GM19467 (cell line): ENCODE results near the gene IGSF22.

Experiments
- ATAC-seq: cut with Tn5 transposase; IDR thresholded peaks from one replicate; pipeline ENCODE4 v1.9.1; 2021; ENCODE audit warnings: mild to moderate bottlenecking, moderate library complexity; ENCODE audit not compliant: unreplicated experiment

The IGSF22 gene

DNA sequence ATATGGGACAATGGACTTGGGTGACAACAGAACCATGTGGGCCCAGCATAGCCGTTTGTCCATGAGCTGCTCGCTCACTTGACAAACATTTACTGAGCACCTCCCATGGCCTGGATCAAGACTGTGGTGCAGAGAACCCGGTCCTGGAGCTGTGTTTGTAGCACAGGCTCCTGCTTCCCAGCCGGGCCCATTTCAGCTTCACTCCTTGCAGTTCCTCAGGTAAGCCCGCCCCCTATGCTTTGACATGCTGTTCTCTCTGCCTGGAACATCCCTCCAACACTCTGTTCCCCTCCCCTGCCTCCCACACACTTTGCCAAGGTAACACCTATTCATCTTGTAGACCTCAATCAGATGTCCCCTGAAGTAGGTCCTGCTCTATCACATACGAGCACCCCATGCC lies 19.3 kb upstream of the IGSF22 start:
- no peak for ATAC-seq

DNA sequence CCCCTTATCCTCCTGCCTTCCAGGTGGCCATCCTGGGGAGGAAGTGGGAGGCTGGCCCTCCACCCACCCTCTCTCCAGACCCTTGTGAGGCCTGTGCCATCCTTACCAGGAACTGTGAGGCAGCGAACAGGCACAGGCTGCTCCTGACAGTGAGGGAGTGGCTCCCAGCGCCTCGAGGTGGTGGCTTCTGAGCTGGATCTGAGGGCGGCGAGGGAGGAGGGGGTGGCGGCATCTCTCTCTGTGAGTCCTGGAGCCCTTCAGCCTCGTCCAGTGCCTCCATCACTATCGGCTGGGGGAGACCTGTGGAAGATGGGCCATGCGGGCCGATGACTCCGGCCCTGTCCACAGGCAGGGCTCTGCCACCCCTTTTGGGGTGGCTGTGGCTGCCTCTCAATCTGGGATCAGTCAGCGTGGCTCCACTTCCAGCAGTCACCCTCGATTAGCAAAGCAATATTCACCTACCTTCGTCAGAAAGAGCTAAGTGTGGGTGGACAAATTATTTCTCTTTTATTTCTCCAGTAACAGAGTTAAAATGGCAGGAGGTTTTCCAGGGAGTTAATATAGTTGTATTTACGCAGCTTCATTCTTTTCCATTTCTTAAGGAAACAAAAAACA lies 18.0 kb upstream of the IGSF22 start:
- no peak for ATAC-seq

DNA sequence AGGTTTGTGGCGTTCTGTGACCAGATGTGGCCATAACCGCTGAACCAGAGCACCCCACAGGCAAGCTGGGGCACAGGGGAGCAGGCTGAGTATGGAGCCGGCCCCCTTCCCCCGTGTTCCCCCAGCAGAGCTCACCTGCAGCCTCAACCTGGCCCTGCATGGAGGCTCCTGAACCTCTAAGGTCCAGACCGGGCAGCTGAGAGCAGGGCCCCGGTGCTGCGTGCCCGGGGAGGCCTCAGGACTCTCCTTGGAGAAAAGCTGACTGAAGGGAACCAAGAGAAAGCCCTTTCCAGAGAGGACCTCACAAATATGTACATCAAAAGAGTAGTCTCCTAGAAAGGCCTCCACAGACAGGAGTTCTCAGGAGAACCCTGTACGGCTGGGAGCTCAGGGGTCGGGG lies 17.4 kb upstream of the IGSF22 start:
- no peak for ATAC-seq

DNA sequence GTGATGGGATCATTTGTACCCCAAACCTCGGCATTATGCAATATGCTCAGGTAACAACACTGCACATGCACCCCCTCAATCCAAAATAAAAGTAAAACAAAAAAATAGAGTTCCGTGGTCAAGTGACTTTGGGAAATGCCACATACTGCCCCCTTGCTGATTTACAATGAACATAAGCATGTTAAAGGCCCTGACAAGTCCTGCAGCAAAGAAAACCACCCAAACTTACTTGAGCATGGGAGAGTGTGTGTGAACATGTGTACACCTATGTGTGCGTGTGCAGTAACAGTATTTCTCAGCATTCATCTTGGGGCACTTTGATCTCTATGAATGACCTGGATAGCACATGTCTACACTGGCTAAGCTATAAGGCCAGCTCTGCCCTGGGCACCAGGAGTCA lies 15.8 kb upstream of the IGSF22 start:
- ATAC-seq: no peak

DNA sequence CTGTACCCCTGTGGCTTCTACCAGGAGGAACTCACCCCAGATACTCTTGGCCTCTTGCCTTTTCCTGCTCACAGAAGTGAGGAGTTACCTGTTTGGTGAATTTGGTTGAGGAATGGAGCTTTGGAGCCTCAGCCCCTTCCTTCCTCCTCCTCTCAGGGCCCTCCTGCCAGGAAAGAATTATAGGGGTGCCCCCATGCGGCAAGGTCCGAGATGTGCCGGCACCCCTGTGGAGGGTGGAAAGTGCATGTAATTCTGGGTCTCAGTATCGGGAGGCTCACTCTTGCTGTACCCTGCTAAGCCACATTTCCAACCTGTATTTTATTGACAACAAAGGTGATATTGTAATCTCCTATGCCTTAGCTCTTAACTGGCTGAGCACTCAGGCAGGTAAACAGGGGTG lies 13.7 kb upstream of the IGSF22 start:
- no peak for ATAC-seq

DNA sequence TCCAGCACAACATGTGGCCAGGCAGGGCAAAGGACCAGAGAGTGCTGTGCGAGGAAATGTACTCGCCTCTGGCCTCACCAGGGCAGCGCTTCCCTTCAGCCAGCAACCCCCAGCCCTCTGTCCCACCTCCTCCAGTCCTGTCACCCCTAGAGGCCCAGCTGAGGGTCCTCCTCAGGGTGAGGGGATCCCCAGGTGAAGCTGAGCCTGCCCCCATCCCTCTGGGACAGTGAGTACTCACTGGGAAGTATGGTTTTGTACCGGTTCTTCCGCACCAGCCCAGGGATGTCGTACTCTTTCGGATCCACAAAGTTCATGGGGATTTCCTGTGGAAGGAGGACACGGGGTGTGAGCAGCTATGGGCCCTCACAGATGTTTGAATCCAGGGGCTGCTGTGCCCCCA lies 11.7 kb upstream of the IGSF22 start:
- no peak for ATAC-seq

DNA sequence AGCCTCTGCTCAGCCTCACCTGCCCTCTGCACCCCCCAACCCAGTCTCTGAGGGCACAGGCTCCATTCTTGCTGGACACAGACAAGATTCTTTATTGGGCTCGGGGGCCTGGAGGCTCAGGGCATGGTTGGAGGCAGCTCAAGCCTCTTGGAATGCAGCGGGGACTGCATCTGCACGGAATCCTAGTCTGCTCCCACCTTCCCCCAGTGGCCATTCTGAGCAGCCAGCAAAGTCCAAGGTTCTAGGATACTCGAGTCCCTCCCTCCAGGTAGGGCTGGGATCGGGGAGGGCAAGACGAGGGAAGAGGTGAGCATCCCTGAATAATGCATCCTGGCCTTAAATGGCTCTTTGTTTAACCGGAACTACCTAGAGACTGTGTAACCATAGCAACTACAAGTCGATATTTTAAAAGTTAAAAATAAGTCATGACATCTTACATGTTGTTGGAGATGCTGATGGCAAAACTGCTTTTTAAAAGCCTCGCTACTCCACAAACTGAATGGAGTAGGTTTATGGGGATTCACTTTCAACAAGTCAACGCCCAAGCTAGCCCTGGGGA lies 10.7 kb upstream of the IGSF22 start:
- no peak for ATAC-seq

DNA sequence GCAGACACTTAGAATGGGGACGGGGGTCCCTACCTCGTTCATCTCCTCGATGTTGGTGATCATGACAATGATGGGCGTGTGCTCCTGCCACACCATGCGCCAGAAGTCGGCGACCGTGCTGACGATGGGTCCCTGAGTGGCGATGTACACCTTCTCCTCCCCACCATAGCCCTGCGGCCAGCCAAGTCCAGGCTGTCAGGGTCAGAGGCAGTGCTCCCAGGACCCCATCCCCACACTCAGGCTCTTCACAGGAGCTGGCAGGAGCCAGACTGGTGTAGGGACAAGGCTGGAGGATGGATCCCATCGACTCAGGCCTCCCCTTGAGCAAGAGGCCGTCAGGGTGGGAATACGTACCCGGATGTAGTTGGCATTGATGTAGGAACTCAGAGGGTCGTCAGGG lies 7.2 kb upstream of the IGSF22 start:
- ATAC-seq: no peak

DNA sequence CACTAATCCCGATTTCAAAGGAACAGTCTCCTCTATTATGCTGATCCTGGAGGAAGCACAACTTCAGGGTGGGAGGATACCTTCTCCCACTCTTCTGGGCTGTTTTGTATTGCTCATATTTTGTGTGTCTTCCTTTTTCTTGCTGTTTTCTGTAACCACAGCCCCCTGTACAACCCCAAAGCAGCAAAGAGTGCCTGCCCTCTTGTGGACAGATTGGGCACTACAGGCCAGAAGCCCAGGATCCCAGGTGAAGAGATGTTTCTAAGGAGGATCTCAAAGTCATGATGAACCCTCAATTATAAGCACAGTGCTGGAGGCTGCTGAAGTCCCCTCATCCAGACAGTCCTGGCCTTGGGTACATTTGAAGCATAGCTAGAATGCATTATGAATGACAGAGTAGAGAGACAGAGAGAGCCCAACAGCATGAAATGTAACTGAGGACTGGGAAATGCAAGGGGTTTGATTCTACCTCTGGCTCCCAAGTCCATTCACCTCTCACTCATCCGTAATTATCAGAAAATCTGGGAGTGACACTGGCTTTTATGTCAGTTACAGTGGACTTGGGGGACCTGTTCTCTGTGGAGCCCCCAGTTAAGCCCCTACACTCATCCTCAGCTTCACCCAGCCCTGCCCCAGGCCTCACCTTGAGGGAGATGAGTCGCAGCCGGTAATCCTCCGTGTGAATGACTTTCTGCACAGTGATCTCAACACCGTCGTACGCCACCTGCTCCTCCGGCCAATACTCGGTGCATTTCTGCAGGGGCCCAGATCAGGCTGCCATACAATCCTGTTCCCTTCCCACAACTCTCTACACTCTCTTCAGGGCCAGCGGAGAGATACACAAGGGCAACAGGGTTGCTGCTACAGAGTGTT lies 6.2 kb upstream of the IGSF22 start:
- ATAC-seq: peak; percentile 53

DNA sequence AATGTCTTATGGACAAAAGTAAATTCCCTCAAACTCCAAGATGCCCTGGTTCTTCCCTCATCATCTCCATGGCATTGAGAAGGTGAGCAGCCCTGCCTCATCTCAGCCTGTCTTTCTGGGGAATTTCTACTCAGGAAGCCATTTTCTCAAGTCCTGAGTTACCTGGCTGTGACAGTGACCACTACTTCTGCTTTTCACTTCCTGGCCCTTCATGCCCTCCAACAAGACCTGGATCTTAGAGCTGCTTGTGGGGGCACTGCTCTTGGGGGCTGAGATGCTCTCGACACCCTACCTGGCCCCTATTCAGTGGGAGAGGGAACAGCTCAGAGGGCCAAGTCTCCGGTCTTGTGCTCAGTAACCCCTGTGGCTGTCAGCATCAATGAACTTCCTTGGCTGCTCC lies 5.5 kb upstream of the IGSF22 start:
- ATAC-seq: no peak

DNA sequence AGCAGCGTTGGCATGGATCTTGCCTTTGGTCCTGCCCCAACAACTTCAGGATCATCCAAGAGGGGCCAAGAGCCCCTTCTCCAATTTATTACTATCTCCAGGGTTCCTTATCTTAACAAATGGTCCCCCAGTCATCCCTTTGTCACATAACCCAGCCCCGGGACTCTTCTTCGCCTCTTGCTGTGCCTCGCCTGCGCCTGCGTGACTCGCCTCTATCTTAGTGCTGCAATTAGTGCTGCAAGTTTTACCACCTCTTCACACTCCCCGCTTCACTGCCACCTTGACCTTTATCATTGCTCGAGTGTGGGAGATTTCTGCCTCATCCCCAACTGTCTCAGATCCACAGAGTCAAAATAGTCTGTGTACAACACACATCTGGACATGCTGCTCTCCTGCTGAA lies 4.0 kb upstream of the IGSF22 start:
- ATAC-seq: no peak

DNA sequence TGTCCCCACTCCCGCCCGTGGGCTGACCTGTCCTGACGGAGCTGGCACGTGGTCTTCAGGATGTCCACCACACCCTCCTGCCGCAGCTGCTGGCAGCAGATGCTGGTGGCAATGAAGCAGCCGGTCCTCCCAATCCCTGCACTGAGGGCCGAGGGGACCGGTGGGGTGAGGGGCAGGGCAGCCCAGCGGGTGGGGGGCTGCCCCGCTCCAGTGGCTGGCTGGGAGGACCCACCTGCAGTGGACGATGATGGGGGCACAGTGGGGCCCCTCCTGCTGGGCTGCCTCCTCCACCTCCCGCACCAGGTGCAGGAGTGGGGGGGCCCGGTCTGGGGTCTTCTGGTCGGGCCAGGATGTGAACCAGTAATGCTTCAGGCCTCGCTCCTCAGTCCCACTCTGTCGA lies 3.4 kb upstream of the IGSF22 start:
- ATAC-seq: no peak

DNA sequence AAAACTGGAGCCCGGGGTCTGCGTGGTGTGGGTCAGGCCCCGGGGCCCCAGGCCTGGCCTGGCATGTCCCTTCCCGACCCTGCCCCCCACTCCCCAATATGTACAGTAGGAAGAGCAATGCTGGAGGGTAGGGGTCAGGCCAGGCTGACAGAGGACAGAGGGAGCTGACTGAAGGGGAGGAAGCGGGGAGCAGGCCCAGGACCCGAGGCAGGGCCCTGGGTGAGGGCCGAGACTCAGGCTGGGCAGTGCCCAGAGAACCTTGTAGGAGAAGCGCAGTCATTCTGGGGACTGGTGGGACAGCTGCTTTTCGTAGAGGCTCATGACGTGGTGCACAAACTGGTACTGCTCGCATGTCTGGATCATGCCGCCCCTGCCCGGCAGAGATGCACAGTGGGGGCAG lies 2.7 kb upstream of the IGSF22 start:
- no peak for ATAC-seq

DNA sequence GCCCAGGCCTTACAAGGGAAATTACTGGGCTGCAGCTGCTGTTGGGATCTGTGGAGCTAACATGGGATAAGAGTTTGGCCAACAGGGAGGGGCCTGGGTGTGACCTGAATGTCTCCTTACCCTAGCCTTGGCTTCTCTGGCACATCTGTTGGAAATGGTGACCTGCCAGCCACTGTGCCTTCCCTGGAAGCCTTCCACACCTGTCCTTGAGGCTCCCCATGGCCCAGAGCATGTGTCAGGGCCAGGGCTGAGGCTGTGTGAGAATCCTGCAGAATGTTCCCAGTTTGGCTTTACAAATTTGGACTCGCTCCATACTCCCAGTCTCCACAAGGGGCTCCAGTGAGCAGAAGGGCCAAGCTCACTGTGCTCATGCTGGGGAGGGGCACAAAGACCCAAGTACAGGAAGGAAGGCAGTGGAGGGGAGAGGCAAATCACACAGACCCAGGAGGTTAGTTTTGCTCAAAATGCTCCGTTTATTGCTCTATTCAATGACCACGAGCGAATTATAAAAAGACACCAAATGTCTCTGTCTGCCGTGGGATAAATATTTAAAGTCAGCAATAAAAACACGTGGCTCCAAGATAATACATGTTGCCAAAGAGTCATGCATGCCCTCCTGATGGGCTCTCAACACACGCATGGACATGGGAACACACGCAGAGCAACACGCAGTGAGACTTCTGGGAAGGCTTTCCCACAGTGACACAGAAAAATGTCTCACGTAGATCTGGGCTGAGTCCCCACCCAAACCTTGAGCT lies 1.7 kb upstream of the IGSF22 start:
- no peak for ATAC-seq

DNA sequence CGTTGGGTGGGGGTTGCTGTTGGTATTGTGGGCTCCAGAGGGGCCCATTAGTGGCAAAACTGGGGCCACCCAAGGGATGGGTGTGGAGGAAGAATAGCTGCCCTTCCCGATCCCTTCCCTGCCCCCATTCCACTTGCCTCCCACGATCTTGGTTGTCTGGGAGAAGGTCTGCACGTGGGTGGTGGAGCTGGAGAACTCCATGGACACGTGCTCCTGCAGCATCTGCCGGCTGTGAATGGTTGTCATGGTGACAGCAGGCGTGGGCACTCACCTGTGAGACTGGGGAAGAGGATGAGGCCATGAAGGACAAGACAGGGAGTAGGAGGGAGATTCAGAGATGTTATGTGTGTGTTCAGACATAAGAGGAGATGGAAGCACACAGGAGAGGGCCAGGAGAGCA lies 2.0 kb downstream of the IGSF22 start:
- no peak for ATAC-seq

DNA sequence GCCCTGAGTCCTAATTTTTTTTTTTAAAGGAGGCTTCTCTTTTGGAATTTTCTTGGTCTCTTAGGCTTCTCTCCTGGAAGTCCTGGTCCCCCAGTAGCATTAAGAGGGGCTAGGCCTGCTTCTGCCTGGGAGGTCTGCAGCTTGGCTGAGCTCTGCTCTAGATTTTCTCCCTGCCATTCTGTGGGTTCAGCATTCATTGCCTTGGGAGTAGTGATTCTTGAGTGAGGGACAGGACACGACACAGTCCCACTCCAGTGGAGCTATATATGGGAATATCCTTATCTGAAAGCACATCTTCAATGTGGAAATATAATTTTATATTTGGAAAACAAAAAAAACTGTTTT lies 3.7 kb downstream of the IGSF22 start:
- ATAC-seq: peak; percentile 9

DNA sequence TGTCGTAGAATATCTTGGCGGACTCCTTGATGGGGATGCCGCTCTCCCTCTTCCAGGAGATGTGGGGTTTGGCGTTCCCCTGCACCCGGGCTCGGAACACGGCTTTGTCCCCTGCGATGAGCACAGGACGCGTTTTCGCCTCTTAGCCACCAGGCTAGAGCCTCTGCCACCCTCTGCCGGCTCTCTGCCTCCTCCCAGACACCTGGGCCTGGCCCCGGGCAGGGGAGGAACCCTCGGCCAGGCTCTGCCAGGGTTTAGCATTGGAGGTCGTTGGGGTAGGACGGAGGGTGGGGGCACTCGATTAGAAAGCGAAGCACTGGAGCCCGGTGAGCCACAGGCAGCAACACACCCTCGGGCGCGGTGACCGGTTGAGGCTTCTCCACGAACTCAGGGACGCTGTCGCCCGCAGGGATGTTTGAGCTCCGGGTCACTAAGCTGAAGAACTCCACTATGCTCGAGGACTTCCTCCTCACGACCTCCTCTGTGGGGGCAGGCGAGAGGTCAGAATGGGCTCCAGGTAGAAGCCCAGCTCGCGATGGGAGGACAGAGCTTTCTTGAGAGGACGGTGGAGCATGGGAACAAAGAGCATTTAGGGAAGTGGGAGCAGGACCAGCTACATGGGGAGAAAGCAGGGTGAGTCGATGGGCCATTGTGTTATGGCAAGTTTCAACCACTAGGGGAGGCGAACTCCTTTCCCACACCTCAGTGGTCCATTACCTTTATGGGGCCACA lies 4.3 kb downstream of the IGSF22 start:
- peak; percentile 59 for ATAC-seq

DNA sequence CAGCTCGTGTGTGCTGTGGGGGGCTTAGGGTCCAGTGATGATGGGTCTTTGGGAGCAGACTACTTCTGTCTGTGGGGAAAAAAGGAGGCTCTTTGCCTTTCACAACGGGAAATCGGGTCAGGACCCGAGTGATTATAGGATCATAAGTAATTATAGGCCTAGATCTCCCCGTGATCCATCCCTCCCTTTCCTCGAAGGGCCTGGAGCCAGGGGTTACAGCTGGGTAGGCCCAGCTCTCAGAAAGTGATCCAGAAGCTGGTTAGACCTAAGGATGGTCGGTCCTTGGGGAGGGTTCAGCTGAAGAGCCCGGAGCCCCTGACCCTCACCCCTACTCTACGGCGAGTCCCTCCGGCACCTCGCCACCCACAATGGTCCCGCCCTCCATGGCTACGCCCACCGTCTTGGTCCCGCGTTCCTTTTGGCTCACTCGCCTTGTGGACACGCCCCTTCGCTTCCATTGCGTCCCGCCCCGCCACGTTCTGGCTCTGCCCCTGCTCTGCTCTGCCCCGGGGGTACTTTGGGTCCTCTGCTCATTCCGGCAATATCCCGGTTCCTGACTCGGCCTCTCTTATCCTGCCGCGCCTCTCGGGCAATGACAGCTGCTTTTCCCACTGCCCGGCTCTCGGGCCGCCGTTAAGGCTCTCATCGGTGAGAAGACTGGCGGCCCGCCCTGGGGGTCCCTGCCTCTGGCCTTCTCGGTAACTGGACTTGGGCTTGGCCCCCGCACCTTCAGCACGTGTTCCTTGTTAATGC lies 5.0 kb downstream of the IGSF22 start:
- ATAC-seq: peak; percentile 69

DNA sequence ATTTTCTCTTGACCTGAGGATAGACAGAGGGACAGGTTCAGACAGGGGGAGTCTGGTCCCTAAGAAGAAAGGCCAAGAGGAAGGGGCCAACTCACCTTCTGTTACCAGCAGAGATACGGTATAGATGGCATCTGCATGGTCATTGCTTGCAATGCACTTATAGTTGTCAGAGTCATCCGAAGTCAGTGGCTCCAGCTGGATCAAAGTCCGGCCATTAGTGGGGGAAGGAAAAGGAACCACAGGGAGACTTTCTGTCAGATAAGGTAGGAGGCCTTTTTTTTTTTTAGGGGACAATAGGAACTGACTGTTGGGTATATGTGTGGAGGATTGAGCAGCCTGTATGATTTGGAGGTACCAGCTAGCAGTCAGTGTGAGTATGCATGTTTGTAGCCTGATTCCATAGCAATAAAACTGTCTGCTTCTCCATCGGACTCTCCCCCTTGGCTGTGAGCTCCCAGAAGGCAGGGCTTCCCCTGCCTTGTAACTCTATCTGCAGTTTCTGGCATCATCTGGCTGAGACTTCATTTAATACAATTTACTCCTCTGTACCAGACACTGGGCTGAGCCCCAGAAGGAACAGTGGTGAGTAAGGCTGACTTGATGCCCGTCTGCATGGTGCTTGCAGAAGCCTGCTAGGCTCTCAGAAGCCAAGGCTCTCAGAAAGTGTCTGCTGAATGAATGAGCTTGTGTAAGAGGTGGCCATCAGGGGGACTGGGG lies 5.7 kb downstream of the IGSF22 start:
- no peak for ATAC-seq

DNA sequence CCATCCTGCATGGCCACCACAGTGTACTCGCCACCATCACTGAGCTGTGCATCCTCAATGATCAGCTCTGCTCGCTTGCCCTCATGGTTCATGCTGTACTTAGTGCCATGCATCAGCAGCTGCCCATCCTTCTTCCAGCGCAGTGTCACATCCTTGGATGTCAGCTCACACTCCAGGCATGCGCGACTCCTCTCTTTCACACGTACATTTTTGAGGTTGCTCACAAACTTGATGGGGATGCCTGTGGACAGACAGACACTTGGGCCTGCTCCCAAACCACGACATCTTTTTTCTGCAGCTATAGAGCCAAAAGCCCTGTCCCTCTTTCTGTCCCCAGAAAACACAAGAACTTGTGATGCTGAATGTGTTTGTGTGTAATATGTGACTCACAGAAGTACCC lies 10.5 kb downstream of the IGSF22 start:
- no peak for ATAC-seq
